GM19239 (cell line): ENCODE data around the gene CATSPER2.
"Not testable (repeated sequence)": the region's sequence is repeated elsewhere in the genome, so short reads cannot be mapped to it uniquely, and the experiment has no call there.

Source experiments
- DNase-seq: peaks from one replicate; pipeline ENCODE4 v3.0.0; 2011; ENCODE audit warnings: low spot score; ENCODE audit not compliant: insufficient read length
- FAIRE-seq: peaks from 2 replicates; lab custom pipeline; 2011; peaks lifted over from hg19 to GRCh38; lab: Jason Lieb, UNC

CATSPER2 gene

DNA sequence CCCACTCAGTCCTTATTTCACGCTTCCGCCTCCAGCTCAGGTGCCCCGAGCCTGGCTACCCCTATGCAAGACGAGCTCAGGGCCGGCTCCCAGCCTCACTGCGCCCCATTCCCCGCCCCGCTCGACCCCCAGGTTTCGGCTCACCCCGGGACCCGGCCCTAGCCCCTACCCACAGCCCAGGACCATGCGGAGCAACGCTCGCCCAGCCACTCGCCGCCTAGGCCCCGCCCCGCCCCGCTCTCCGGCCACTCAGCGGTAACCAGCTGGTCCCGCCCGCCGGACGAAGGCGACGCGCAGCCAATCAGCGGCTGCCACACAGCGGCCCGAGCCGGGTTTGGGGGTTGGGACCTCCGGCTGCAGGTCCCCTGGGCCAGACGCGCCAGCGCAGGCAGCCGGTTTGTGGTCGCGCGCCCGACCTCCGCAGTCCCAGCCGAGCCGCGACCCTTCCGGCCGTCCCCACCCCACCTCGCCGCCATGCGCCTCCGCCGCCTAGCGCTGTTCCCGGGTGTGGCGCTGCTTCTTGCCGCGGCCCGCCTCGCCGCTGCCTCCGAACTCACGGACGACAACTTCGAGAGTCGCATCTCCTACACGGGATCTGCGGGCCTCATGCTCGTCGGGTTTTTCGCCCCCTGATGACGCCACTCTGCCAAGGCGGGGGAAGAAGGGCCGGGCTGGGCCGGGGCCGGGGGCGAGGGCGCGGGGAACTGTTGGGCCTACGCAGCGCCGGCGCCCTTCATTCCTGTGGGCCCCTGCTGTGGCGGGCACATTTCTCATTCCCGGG lies at the start of gene CATSPER2:
Gene CATSPER2, minus strand, starts transcription at position 196 of the 781 bp plus-strand sequence. CDS start 783 bp downstream, outside the sequence.
- DNase-seq (no peak), FAIRE-seq (no peak)

DNA sequence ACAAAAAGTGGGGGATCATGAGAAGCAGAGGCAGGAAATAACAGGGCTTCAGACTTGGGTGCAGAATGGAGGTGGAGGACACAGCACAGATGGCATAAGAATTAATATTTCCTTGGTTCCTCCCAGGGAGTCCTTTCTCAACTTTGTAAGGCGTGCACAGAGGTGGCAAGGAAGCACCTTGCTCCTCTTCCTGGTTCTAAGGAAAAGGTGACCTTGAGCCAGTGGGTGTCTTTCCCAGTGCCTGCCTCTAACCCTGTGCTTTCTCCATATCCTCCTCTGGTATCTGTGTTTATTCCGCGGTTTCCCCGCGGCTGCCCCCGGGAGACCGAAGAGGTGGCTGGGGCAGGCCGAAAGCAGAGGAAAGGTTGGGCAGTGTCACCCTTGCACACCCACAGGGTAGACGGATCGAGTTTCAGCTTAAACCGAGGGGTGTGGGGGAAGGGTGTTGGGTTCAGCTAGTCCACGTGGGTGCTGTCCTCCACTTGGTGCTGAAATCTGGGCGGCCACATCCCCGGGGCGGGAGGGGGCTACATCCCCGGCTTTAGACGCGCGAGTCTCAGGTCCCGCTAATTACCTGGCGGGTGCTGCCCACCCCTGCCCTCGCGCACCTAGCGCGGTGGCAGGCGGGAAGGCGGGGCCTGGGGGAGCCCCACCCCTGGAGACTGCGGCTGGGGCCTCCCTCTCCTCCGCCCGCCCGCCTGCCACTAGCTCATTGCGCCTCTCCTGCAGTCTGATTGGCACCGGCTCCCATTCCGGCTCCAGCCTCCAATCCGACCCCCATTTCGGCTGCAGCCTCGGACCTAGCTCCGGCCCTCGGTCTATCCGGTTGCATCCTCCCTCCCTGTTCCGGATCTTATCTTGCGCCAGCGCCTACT lies 44.7 kb upstream of the CATSPER2 start, which contains the start of gene CKMT1A:
Gene CKMT1A, plus strand, starts transcription at position 712 of the 875 bp plus-strand sequence. CDS start 192 bp downstream, outside the sequence.
- not testable (repeated sequence) for FAIRE-seq, DNase-seq

DNA sequence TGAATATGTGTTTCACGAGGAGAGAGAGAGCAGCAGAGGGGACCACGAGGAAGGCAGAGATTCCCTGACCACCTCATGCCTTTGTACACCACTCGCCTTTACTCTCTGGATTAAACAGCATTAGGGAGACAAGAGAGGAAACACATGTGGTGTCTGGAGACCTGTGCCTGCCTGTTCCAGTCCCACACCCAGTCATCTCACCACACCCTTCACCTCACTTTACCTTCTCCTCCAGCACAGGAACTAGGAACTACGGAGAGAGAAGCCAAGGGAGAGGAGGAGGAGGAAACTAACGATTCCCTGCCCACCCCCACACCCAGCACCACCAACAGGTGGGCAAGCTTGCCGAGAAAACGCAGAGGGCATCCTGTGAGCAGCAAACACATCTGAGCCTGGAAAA lies 44.0 kb upstream of the CATSPER2 start:
- not testable (repeated sequence) for DNase-seq, FAIRE-seq

DNA sequence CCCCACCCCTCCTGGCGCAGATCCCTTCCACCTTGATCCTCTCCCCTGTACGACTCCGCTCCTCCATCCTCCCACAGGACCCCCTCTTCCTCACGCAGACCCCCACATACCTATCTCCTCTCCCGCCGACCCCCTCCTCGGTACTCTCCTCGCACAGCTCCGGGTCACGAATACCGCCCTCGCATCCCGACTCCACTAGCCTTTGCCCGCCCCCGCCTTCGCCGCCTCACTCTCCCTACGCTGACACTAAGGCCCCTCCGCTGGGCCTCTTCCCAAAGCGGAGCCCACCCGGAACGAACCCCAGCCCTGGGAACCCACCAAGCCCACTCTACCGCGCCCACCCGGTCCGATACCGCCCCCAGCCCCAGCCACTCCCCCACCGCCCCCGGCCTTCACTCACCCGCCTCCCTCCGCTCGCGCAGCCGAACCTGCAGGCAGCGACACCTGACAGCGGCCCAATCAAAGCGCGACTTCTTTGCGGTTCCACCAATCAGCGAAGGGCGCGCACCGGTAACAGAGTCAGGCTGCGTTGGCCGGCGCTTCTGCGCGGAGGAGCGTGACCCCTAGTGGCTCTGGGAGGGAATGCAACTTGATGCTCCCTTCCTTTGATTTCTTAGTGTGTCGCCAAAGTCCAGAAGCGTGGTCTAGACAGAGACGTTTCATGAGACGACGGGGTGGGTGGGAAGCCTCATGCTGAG lies 41.1 kb upstream of the CATSPER2 start:
- FAIRE-seq, result peak; percentile 94
- DNase-seq, result not testable (repeated sequence)

DNA sequence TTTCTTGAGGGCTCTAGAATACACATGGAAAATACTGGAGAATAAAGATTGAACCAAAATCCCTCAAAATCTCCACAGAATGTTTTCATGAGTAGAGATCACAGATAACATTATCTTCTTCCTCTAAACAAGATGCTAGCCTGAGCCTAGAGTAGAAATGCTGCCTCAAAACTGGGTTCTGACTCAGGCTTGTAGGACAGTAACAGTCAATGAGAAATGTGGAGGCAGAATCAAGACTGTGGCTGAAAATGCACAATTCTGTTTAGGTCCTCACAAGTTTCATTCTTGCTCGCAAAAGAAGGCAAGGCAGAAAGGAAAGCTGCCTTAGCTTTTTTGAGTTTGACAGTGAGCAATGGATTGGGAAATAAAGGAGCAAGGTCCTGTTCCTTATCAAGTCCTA lies 25.5 kb upstream of the CATSPER2 start:
- not testable (repeated sequence) for DNase-seq

DNA sequence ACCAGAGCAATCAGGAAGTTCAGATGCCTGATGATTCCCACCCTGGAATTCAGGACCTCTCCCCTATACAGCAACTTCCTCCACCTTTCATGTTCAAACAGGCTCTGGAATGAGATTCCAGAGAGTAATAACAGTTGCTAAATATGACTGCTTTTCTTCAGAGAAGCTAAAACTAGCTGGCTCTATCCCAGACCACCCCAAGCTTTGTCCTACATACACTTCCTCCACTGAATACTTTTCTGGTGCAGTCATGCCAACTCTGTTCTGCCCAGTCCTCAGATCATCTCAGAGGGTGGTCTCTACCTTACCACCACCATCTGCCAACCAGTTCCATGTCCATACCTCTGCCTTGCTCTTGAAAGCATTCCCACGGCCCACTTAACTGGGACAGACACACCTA lies 17.5 kb upstream of the CATSPER2 start:
- not testable (repeated sequence) for DNase-seq, FAIRE-seq

More for the DNA sequence above, 25.5 kb upstream of the CATSPER2 start:
- FAIRE-seq, result peak; percentile 18

DNA sequence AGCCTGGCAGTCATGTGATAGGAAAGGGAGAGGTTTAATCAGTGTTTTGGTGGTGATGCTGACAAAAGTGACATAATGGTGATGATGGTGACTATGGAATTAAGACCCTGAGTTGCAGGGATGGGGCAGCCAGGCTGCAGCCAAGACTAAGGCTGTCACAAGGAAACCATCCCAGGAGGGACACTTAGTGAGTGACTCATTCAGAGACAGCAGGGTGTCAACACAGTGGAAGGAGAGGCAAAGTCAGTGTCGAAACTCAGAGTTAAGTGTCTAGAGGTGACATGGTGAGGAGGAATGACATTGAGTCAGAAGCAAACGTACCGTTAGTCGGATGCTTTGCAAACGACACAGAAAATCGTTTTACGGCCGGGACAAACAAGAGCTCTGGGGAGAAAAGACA lies 14.7 kb upstream of the CATSPER2 start:
- FAIRE-seq, DNase-seq: not testable (repeated sequence)

DNA sequence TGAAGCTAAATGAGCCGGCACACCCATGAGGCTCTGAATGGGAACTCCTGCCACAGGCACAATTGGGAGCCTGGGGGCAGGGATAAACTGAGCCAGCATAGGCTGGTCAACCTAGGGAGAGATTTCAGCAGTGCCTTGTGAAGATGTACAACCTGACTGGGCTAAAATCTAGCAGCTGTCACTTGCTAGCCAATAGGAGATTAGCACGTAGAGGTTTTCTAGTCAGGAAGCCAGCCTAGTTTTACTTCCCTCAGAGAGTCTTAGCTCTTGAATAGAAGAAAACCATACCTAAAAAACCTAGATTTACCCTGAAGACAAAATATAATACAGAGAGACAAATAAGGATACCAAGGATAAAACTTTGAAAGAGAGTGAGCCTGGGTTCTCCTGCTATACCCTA lies 13.6 kb upstream of the CATSPER2 start:
- not testable (repeated sequence) for DNase-seq
- peak; percentile 35 for FAIRE-seq

DNA sequence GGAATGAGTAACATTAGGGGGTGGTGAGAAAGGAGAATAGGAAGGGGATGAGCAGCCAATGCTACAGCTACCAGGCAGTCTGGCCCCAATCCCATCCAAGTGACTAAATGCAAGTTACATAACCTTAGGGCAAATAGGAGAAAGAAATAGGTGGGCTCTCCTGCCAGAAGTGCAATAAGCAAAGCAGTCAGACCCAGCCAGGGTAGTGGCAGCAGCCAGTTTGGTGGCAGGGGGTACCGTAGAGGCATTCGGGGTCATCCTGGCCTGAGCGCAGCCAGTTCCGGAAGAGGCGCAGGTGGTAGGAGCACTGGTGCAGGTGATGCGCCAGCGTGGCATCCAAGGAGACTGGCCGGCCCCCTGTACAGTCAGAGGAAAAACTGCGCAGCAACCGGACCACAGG lies 11.1 kb upstream of the CATSPER2 start:
- not testable (repeated sequence) for DNase-seq, FAIRE-seq

DNA sequence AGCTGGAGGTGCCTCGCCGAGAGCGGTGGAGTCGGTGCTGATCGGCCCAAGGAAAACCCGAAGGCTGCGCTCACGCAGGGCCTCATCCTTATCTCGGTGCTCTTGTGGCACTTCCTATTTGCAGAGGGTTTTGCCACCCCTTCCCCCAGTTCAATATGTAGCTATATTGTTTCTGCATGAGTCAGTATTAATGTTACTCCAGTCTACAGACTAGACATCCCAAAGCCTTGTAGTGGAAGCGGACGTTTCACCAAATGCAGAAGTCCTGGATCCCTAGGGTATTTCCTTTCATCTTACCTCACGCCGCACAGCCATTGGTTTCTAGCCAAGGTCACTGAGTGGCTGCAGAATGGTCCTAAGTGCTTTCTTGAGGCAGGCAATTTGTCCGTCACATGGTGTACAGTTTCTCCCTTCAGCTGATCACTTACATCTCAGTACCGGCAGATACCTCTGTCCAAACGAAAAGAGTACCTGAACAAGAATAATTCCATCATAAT lies 834 bp upstream of the CATSPER2 start:
- peak; percentile 97 for FAIRE-seq
- DNase-seq, result not testable (repeated sequence)

DNA sequence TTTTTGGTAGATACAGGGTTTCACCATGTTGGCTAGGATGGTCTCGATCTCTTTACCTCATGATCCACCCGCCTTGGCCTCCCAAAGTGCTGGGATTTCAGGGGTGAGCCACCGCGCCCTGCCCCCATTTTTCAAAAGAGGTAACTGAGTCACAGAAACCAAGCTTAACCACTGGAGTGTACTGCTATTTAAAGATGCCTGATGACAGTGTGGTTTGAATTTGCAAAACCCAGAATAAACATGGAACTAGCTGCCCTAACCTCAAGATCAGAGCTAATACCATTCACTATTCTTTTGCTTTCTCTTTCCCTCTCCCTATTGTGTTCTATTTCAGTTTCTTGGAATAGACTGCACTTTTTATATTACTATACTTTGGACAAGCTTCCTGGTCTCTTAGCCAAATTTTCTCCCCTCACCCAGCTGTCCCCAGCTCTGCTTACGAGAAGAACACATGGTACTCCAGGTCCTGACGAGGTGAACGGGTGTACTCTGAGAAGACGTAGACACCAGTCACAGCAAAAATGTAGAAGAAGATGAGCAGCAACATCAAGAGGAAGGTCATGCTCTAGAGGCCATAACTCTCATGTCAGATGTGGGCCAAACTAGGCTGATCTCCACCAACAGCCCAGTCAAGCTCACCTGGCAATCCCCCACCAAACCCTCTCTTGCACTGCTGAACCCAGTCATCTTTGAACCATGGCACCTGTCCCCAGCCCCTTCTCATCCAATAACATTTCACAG lies 10.0 kb downstream of the CATSPER2 start:
- FAIRE-seq, result peak; percentile 28
- DNase-seq, result not testable (repeated sequence)

DNA sequence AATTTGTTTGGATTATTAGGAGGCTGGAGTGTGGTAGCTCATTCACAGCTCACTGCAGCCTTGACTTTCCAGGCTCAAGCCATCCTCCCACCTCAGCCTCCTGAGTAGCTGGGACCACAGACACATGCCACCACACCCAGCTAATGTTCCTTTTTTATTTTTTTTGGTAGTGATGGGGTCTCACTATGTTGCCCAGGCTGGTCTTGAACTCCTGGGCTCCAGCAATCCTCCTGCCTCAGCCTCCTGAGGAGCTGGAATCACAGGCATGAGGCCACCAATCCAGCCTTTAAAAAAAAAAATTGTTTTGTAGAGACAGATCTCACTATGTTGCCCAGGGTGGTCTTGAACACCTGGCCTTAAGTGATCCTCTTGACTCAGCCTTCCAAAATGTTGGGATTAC lies 21.7 kb downstream of the CATSPER2 start:
- FAIRE-seq, DNase-seq: not testable (repeated sequence)

DNA sequence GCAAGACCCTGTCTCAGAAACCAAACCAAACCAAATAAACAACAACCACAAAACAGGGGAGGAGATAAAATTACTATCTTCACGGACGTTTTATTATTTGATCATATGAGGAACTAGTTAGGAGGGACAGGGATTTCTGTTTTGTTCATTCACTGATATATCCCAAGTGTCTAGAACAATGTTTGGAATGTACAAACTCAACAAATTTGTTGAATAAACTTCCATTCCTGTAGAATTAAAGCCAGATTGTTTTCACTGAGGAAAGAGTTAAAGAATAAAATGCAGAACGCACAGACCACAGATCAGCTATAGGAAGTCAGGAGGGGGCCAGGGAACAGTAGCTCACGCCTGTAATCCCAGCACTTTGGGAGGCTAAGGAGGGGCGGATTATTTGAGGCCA lies 23.5 kb downstream of the CATSPER2 start:
- no peak for FAIRE-seq
- DNase-seq, result no peak

DNA sequence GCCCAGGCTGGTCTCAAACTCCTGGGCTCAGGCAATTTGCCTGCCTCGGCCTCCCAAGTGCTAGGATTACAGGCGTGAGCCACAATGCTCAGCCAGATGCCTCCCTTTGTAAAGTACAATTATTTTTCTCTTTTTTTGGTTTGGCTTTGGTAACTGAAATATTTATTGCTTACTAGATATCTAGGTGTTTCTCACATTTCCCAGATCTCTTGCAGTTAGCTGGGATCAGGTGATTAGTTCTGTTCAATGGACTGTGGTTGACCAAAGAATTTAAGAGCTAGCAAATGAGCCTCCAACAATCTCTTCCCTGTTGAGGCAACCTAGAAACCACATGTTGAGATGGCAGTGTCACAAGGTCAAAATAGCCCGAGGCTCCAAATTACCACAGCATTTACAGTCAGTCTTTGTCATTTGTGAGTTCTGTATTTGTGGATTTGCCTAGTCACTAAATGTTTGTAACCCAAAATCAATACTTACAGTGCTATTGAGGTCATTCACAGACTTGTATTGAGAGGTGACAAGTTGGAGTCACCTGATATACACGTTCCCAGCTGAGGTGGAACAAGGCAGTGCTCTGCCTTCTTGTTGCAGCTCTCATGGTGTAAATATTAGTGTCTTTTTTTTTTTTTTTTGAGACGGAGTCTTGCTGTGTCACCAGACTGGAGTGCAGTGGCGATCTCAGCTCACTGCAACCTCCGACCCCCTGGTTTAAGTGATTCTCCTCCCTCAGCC lies 26.4 kb downstream of the CATSPER2 start:
- FAIRE-seq, DNase-seq: not testable (repeated sequence)

DNA sequence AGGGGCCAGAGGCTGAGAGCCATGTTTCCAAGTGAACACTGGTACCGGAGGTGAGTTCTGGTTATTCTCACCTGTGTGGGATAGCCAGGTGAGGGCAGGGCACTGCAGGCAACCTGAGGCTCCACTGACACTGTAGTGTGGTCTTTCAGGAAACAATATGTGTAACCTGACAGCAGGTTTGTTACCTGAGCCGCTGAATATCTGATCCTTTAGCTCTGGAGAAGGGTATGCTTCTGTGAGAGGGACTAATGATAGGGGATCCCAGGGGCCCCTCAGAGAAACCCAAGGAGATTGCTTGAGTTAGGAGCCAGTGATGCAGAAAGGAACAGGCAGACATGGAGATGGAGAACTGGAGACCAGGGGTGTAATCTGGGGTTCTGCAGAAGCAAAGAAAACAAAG lies 29.9 kb downstream of the CATSPER2 start, which contains the start of gene STRC:
Gene STRC, minus strand, starts transcription at position 101 of the 400 bp plus-strand sequence. Its CDS starts 78 bp downstream, at position 23.
- not testable (repeated sequence) for DNase-seq, FAIRE-seq

DNA sequence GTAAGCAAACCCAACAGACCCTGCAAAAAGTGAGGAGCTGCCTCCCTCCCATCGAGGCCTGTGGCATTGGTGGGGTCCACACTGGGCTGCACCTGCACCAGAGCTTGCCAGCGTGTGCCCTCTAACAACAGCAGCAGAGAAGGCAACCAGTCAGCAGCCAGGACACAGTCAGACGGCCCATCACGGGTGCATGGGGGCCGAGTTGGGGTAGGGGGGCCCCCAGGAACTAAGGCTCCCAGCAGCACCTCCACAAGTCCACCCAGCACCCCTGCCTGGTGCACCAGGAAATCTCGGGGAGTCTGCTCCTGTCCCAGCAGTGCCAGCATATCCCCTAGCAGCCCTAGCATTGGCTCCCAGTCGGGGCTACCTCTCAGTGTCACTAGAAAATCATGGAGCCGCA lies 30.9 kb downstream of the CATSPER2 start:
- FAIRE-seq, DNase-seq: not testable (repeated sequence)

DNA sequence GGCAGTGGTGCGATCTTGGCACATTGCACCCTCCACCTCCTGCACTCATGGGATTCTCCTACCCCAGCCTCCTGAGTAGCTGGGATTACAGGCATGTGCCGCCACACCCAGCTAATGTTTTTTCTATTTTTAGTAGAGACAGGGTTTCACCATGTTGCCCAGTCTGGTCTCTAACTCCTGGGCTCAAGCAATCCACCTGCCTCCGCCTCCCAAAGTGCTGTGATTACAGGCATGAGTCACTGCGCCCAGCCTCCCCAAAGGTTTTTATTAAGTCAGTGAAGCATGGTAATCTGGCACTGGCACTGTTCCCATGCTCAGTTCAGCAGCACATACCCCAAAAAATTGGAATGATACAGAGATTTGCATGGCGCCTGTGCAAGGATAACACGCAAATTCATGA lies 46.4 kb downstream of the CATSPER2 start:
- DNase-seq, FAIRE-seq: not testable (repeated sequence)

DNA sequence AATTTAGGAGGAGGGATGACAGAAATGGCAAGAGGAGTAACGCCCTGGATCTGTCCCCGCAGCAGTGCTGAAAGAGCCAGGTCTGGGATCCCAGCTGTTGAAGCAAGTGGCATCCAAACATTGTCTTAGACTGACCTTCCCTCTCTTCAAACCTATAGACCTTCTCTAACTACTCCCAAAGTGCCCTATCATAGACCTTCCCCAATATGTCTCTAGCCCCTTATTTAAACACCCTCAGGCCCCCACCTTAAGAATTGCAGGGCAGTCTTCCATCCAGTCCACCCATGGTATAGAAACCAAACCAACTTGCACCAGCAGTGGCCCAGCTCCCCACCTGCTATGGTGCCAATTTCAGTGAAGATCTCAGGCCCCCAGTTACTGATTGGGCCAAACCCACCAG lies 48.4 kb downstream of the CATSPER2 start:
- not testable (repeated sequence) for DNase-seq

More for the DNA sequence above, 48.4 kb downstream of the CATSPER2 start:
- FAIRE-seq, result not testable (repeated sequence)
